Measurements from ENCODE around the gene ANKS6. TPM values are rescaled to one million over a fixed set of nuclear protein-coding genes. Genes with fewer than 3 reads are reported as not detected.

The ANKS6 gene
- total and polyA plus RNA-seq, 4 donors = 1.9 to 6.3 (median 2.9) TPM

DNA sequence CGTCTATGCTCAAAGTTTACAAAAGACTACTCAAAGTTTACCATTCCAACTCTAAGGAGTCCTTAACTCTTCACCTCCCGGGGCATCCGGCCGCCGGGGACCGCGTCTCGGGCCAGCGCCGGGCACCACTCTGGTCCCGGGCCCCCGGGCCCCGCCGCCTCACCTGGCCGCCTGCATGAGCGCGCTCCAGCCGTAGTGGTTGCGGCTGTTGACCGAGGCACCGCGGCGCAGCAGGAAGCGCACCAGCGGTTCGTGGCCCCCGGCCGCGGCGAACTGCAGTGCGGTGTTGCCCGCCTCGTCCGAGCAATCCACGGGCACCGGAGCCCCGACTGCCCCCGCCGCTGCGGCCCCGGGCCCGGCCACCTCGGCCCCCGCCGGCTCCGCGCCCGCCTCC is 388 bp downstream of the ANKS6 start:
- Histone ChIP-seq H3K4me1 (ENCODE audit: control insufficient read depth in 4 of 4, insufficient read depth in 4 of 4, low read length in 3 of 4) (peaks cover 0 to 12% (median 3%) of the 10 kb centered on the region in 4 donors), H3K36me3 (ENCODE audit: control insufficient read depth in 4 of 4, insufficient read depth in 3 of 4, low read depth in 1 of 4, low read length in 3 of 4) (no peaks in the 10 kb centered on the region), H3K9ac (ENCODE audit: low read depth in 1 of 2, low read length in 2 of 2) (peak overlapping the region in 1 of 2 donors; percentile 9), H3K27me3 (ENCODE audit: control insufficient read depth in 4 of 4, insufficient read depth in 4 of 4, low read length in 3 of 4) (no peaks in the 10 kb centered on the region), H3K27ac (ENCODE audit: low read depth in 1 of 2, low read length in 2 of 2) (no peak overlapping the region), H3K4me3 (ENCODE audit: low read depth in 1 of 3, low read length in 3 of 3) (peak overlapping the region in 2 of 3 donors; percentile 68 to 82), H3K9me3 (ENCODE audit: control insufficient read depth in 4 of 4, low read length in 3 of 4) (peaks cover 0 to 2% (median 0%) of the 10 kb centered on the region in 4 donors)
- TF ChIP-seq, protein P1, sequence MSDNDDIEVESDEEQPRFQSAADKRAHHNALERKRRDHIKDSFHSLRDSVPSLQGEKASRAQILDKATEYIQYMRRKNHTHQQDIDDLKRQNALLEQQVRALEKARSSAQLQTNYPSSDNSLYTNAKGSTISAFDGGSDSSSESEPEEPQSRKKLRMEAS (IDR thresholded peaks at IDR 0.05) = no peak
- no peak for TF ChIP-seq RAD21 (IDR thresholded peaks at IDR 0.05)
- TF ChIP-seq RXRA (IDR thresholded peaks at IDR 0.05) = no peak
- no peak for TF ChIP-seq HNF4A (conservative IDR thresholded peaks at IDR 0.05)
- no peak for TF ChIP-seq FOXA2 (IDR thresholded peaks at IDR 0.05)
- TF ChIP-seq TAF1 (conservative IDR thresholded peaks at IDR 0.05) = no peak
- TF ChIP-seq EGR1 (IDR thresholded peaks at IDR 0.05; ENCODE audit: low read depth in 2 of 2) = no peak
- TF ChIP-seq FOXA1 (IDR thresholded peaks at IDR 0.05) = no peak
- no peak for DNase-seq (ENCODE audit: low spot score)
- WGBS = under 1% methylated on average over 48 of the region's 48 CpGs

DNA sequence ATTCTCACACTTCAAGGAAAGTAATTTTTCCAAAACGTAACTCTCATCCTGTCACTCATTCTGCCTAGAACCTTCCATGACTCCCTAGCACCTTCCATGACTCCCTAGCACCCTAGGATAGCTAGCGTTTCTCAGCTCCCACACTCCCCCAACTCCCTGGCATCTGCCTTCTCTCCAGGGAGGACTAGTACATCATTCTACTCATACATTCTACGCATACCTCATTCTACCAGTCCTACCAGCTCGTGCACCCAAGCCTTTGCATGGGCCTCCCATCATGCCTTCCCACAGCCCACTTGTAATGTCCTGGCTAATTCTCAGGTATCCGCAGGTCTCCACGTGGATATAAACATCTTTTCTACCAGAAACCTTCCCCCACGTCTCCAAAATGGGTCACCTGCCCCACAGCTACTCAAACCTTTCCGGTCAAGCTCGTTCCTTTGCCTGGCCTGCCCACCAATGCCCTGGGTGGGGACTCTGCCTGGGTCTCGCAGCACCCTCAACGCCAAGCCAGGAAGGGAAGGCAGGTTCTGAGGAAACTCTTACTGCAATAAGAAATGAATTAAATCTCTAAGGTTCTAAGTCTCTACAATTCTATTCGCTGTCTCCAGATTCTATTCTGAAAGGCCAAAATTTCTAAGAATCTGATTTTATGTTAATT is 930 bp downstream of the ANKS6 start:
- peak overlapping the region in 1 of 2 donors; percentile 9 for H3K9ac ChIP-seq (ENCODE audit: low read depth in 1 of 2, low read length in 2 of 2)
- no peak for TF ChIP-seq EGR1 (IDR thresholded peaks at IDR 0.05; ENCODE audit: low read depth in 2 of 2)
- no peak for TF ChIP-seq TAF1 (conservative IDR thresholded peaks at IDR 0.05)
- TF ChIP-seq, protein P2, sequence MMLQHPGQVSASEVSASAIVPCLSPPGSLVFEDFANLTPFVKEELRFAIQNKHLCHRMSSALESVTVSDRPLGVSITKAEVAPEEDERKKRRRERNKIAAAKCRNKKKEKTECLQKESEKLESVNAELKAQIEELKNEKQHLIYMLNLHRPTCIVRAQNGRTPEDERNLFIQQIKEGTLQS (IDR thresholded peaks at IDR 0.05) = no peak
- no peak for TF ChIP-seq FOXA2 (IDR thresholded peaks at IDR 0.05)
- TF ChIP-seq NR2F2 (IDR thresholded peaks at IDR 0.05) = no peak
- TF ChIP-seq HNF4A (conservative IDR thresholded peaks at IDR 0.05) = no peak
- TF ChIP-seq, protein P3, sequence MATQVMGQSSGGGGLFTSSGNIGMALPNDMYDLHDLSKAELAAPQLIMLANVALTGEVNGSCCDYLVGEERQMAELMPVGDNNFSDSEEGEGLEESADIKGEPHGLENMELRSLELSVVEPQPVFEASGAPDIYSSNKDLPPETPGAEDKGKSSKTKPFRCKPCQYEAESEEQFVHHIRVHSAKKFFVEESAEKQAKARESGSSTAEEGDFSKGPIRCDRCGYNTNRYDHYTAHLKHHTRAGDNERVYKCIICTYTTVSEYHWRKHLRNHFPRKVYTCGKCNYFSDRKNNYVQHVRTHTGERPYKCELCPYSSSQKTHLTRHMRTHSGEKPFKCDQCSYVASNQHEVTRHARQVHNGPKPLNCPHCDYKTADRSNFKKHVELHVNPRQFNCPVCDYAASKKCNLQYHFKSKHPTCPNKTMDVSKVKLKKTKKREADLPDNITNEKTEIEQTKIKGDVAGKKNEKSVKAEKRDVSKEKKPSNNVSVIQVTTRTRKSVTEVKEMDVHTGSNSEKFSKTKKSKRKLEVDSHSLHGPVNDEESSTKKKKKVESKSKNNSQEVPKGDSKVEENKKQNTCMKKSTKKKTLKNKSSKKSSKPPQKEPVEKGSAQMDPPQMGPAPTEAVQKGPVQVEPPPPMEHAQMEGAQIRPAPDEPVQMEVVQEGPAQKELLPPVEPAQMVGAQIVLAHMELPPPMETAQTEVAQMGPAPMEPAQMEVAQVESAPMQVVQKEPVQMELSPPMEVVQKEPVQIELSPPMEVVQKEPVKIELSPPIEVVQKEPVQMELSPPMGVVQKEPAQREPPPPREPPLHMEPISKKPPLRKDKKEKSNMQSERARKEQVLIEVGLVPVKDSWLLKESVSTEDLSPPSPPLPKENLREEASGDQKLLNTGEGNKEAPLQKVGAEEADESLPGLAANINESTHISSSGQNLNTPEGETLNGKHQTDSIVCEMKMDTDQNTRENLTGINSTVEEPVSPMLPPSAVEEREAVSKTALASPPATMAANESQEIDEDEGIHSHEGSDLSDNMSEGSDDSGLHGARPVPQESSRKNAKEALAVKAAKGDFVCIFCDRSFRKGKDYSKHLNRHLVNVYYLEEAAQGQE (IDR thresholded peaks at IDR 0.05) = no peak
- no peak for TF ChIP-seq RXRA (IDR thresholded peaks at IDR 0.05)
- TF ChIP-seq YY1 (IDR thresholded peaks at IDR 0.05) = no peak
- TF ChIP-seq, protein P1 (IDR thresholded peaks at IDR 0.05) = no peak
- H3K4me3 ChIP-seq (ENCODE audit: low read depth in 1 of 3, low read length in 3 of 3) = peak overlapping the region in 2 of 3 donors; percentile 68 to 82
- H3K9me3 ChIP-seq (ENCODE audit: control insufficient read depth in 4 of 4, low read length in 3 of 4) = peaks cover 0 to 2% (median 0%) of the 10 kb centered on the region in 4 donors
- no peaks in the 10 kb centered on the region for H3K36me3 ChIP-seq (ENCODE audit: control insufficient read depth in 4 of 4, insufficient read depth in 3 of 4, low read depth in 1 of 4, low read length in 3 of 4)
- no peaks in the 10 kb centered on the region for H3K27me3 ChIP-seq (ENCODE audit: control insufficient read depth in 4 of 4, insufficient read depth in 4 of 4, low read length in 3 of 4)
- H3K27ac ChIP-seq (ENCODE audit: low read depth in 1 of 2, low read length in 2 of 2) = no peak overlapping the region
- WGBS = 81% methylated on average over 12 of the region's 12 CpGs
- peaks cover 0 to 12% (median 3%) of the 10 kb centered on the region in 4 donors for H3K4me1 ChIP-seq (ENCODE audit: control insufficient read depth in 4 of 4, insufficient read depth in 4 of 4, low read length in 3 of 4)
- no peak for DNase-seq (ENCODE audit: low spot score)

DNA sequence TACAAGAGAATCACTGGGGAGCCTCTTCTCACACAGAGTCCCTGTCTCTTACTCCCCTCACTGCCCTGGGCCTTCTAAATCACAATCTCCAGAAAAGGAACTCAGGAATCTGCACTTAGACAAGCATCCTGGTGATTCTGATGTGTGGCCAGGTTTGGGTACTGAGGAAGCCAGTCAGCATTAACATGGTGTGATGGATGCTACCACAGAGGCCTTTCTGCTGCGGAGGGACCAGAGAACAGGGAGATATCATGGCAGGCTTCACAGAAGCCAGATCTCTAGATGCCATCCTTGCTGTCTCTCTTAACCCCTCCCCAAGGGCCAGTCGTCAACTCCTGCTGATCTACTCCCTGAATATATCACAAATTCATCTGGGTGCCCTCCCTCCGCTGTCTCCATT is 1.6 kb downstream of the ANKS6 start:
- no peak overlapping the region for H3K4me3 ChIP-seq (ENCODE audit: low read depth in 1 of 3, low read length in 3 of 3)
- peaks cover 0 to 12% (median 3%) of the 10 kb centered on the region in 4 donors for H3K4me1 ChIP-seq (ENCODE audit: control insufficient read depth in 4 of 4, insufficient read depth in 4 of 4, low read length in 3 of 4)
- H3K27me3 ChIP-seq (ENCODE audit: control insufficient read depth in 4 of 4, insufficient read depth in 4 of 4, low read length in 3 of 4) = no peaks in the 10 kb centered on the region
- H3K27ac ChIP-seq (ENCODE audit: low read depth in 1 of 2, low read length in 2 of 2) = no peak overlapping the region
- 95% methylated on average over 3 of the region's 3 CpGs for WGBS
- no peaks in the 10 kb centered on the region for H3K36me3 ChIP-seq (ENCODE audit: control insufficient read depth in 4 of 4, insufficient read depth in 3 of 4, low read depth in 1 of 4, low read length in 3 of 4)
- DNase-seq (ENCODE audit: low spot score) = no peak
- no peak overlapping the region for H3K9ac ChIP-seq (ENCODE audit: low read depth in 1 of 2, low read length in 2 of 2)
- peaks cover 0 to 2% (median 0%) of the 10 kb centered on the region in 4 donors for H3K9me3 ChIP-seq (ENCODE audit: control insufficient read depth in 4 of 4, low read length in 3 of 4)
- TF ChIP-seq FOXA2 (IDR thresholded peaks at IDR 0.05) (no peak), HNF4A (conservative IDR thresholded peaks at IDR 0.05) (no peak), NR2F2 (IDR thresholded peaks at IDR 0.05) (no peak), GABPA (IDR thresholded peaks at IDR 0.05 in 1 of 2, conservative IDR thresholded peaks at IDR 0.05 in 1 of 2) (no peak), TAF1 (conservative IDR thresholded peaks at IDR 0.05) (no peak), HNF4G (IDR thresholded peaks at IDR 0.05) (no peak), RAD21 (IDR thresholded peaks at IDR 0.05) (no peak), YY1 (IDR thresholded peaks at IDR 0.05) (no peak), RXRA (IDR thresholded peaks at IDR 0.05) (no peak)
- TF ChIP-seq, protein P1 (IDR thresholded peaks at IDR 0.05) = no peak
- TF ChIP-seq, protein P3 (IDR thresholded peaks at IDR 0.05) = no peak
- TF ChIP-seq, protein P4, sequence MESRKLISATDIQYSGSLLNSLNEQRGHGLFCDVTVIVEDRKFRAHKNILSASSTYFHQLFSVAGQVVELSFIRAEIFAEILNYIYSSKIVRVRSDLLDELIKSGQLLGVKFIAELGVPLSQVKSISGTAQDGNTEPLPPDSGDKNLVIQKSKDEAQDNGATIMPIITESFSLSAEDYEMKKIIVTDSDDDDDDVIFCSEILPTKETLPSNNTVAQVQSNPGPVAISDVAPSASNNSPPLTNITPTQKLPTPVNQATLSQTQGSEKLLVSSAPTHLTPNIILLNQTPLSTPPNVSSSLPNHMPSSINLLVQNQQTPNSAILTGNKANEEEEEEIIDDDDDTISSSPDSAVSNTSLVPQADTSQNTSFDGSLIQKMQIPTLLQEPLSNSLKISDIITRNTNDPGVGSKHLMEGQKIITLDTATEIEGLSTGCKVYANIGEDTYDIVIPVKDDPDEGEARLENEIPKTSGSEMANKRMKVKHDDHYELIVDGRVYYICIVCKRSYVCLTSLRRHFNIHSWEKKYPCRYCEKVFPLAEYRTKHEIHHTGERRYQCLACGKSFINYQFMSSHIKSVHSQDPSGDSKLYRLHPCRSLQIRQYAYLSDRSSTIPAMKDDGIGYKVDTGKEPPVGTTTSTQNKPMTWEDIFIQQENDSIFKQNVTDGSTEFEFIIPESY (IDR thresholded peaks at IDR 0.05) = no peak
